LNCaP clone FGC (cell line): ENCODE measurements around the gene HS6ST1.

Experiments
- DNase-seq: peaks from one replicate; pipeline ENCODE4 v3.0.0-alpha.2; 2011; ENCODE audit warnings: low read depth
- H3K4me3 ChIP-seq: 2 replicates; pipeline ENCODE4 v1.5.1; 2011; ENCODE audit warnings: mild to moderate bottlenecking, low read depth, low read length, control low read depth
- CTCF ChIP-seq: IDR thresholded peaks from 2 replicates; pipeline ENCODE4 v1.5.1; 2012; ENCODE audit warnings: mild to moderate bottlenecking; ENCODE audit not compliant: control insufficient read depth, insufficient read depth; ENCODE audit errors: extremely low read depth

HS6ST1 gene

GRCh38 chr2:128301021-128301420 lies 17.6 kb downstream of the HS6ST1 start:
- no peak overlapping the region for H3K4me3 ChIP-seq
- DNase-seq = no peak
- TF ChIP-seq CTCF = no peak

GRCh38 chr2:128300151-128301020 lies 18.3 kb downstream of the HS6ST1 start:
- DNase-seq = no peak

DNA sequence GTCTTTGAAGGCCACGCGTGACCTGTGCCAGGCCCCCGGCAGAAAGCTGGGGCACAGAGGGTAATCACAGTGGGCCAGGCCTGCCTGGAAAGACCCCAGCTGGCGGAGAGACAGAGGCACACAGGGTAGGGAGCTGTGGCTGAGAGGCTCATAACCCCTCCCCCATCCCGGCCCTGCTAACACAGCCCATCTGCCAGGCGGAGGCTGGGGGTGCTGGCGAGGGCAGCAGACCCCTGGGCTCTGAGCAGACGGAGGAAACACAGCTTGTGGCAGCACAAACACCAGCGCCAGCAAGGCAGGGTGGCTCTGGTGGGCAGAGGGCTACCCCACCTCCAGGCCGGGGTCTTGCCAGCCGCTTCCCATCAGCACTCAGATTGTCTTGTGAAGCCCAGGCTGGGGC lies 19.0 kb downstream of the HS6ST1 start:
- no peak for DNase-seq
- H3K4me3 ChIP-seq = no peak overlapping the region
- TF ChIP-seq CTCF = no peak

More at GRCh38 chr2:128300151-128301020, 18.3 kb downstream of the HS6ST1 start:
- H3K4me3 ChIP-seq = no peak overlapping the region
- TF ChIP-seq CTCF = no peak

DNA sequence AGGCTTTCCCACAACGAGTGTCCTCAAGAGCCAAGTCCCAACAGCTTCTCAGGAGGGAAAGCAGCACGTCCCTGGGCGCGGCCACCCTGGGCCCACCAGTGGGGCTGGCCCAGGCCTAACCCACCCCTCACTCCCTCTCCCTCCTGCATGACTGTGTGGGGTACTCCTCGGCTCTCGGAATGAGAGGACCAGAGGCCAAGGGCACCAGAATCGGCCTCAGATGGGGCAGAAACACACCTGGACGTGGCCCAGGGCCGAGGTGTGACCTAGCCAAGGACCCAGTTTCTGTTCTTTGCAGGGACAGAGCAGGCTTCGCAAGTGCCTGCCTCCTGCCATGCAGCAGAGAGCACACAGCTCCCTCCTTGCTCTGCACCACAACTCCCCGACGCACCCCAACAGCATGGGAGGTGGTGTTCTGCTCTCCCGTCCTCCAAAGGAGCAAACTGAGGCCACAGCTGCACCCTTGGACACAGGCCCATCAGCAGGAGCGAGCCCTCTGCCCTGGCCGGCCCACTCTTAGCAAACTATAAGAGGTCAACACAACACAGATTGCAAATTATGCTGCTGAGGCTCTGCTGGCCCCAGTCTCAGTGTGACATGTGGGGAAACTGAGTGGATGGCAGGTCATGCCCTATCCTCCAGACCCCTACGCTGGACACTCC lies 19.7 kb downstream of the HS6ST1 start:
- no peak overlapping the region for H3K4me3 ChIP-seq
- DNase-seq = no peak
- no peak for TF ChIP-seq CTCF

GRCh38 chr2:128298286-128298685 lies 20.4 kb downstream of the HS6ST1 start:
- H3K4me3 ChIP-seq = no peak overlapping the region
- no peak for DNase-seq
- no peak for TF ChIP-seq CTCF

GRCh38 chr2:128293870-128294455 lies 24.7 kb downstream of the HS6ST1 start:
- no peak for TF ChIP-seq CTCF

More at GRCh38 chr2:128293870-128294455, 24.7 kb downstream of the HS6ST1 start:
- no peak for DNase-seq
- H3K4me3 ChIP-seq = no peak overlapping the region
